ENCODE data around the gene SFT2D1. TPM values are rescaled to one million over a fixed set of nuclear protein-coding genes. Genes with fewer than 3 reads are reported as not detected.

The SFT2D1 gene
- total and polyA plus RNA-seq, 2 of the 4 experiments (the other 2 are of a cell fraction) = 10.2 to 45.8 TPM

GRCh38 chr6:166336847-166337246, 5.5 kb downstream of the SFT2D1 start:
- no peak overlapping the region for H3K4me3 ChIP-seq (ENCODE audit: insufficient read depth, low read depth, low read length)
- H2BK15ac ChIP-seq (ENCODE audit: low read depth, low read length) = no peak overlapping the region
- H3K18ac ChIP-seq (ENCODE audit: low read depth, low read length) = no peak overlapping the region
- no peak overlapping the region for H3K4me2 ChIP-seq (ENCODE audit: low read depth, low read length)
- H3K4ac ChIP-seq (ENCODE audit: low read depth, low read length) = no peak overlapping the region
- no peak overlapping the region for H2BK5ac ChIP-seq (ENCODE audit: low read depth, low read length, poor library complexity, severe bottlenecking)
- H4K20me1 ChIP-seq (ENCODE audit: insufficient read depth, low read length) = peaks cover 85% of the 10 kb centered on the region
- H4K91ac ChIP-seq (ENCODE audit: insufficient read depth, low read depth, low read length) = no peak overlapping the region
- dilution Hi-C loops (cut with HindIII; ENCODE audit: low sequenced_read_pairs, unreplicated experiment) = no loop called here
- ATAC-seq (ENCODE audit: low read depth) (no peak), DNase-seq (no peak)
- H3K9me3 ChIP-seq (ENCODE audit: control insufficient read depth, insufficient read depth, low read length) = no peaks in the 10 kb centered on the region
- H3K27me3 ChIP-seq (ENCODE audit: control insufficient read depth, insufficient read depth, low read length) = no peaks in the 10 kb centered on the region
- no peak overlapping the region for H2AK5ac ChIP-seq (ENCODE audit: low read depth, low read length)
- H2AK9ac ChIP-seq (replicated peaks; ENCODE audit: low read depth, low read length, poor library complexity) = no peak overlapping the region
- no peak for TF ChIP-seq MAFK (IDR thresholded peaks at IDR 0.05; ENCODE audit: low read depth, low read length)
- H3K14ac ChIP-seq (replicated peaks; ENCODE audit: low read depth, low read length) = no peak overlapping the region
- CTCF ChIA-PET = no interaction called here
- H4K8ac ChIP-seq (ENCODE audit: low read depth in 2 of 2, low read length in 2 of 2) = no peak overlapping the region
- no peak overlapping the region for H3K27ac ChIP-seq (ENCODE audit: insufficient read depth, low read length)
- H3K79me1 ChIP-seq (ENCODE audit: low read depth in 1 of 2, low read length in 2 of 2) = peaks cover 26 to 88% of the 10 kb centered on the region in 2 experiments
- POLR2A ChIA-PET (ENCODE audit: unreplicated experiment) = no interaction called here
- intact Hi-C loops (cut with micrococcal nuclease) = no loop called here
- no peak overlapping the region for H2AFZ ChIP-seq (replicated peaks; ENCODE audit: low read length, poor library complexity)
- H3K9ac ChIP-seq (ENCODE audit: low read depth, low read length) = no peak overlapping the region
- no peak overlapping the region for H4K5ac ChIP-seq (ENCODE audit: low read depth, low read length)
- no peak overlapping the region for H3K56ac ChIP-seq (ENCODE audit: extremely low read depth, insufficient read depth, low read length)
- H2BK20ac ChIP-seq (ENCODE audit: low read depth, low read length) = no peak overlapping the region
- no peak overlapping the region for H2BK120ac ChIP-seq (ENCODE audit: low read depth, low read length)
- WGBS, 2 experiments (ENCODE audit: extremely low coverage in 2 of 2, insufficient read length in 1 of 2) = no CpG with 5 or more reads among the region's 3 CpGs
- in situ Hi-C loops (cut with MboI; ENCODE audit: low sequenced_read_pairs) = no loop called here
- H3K23ac ChIP-seq (ENCODE audit: low read depth, low read length) = no peak overlapping the region
- H3K4me1 ChIP-seq (ENCODE audit: control insufficient read depth, insufficient read depth, low read length) = peaks cover 7% of the 10 kb centered on the region; the same call in 1 of the 2 replicates
- peaks cover 12% of the 10 kb centered on the region for H3K9me1 ChIP-seq (ENCODE audit: insufficient read depth, low read length)
- H3K36me3 ChIP-seq (ENCODE audit: control insufficient read depth, insufficient read depth, low read length) = peaks cover 22% of the 10 kb centered on the region
- no TSS peak for BruUV-seq (replicated peaks)
